Stomach (tissue), 4 donors: ENCODE results near the gene COX5B.

Experiments
- CTCF ChIP-seq, 7 experiments: fragments of 450-650 bp in 4 of 7; fragments of 200-600 bp in 3 of 7; sonication (generic) in 3 of 7; IDR thresholded peaks; one replicate each; pipeline ENCODE4 v1.5.1; 2016 to 2019; ENCODE audit warnings: antibody characterized with exemption in 7 of 7, control low read depth in 2 of 7, mild to moderate bottlenecking in 1 of 7
- EP300 ChIP-seq: sonication (generic); formaldehyde crosslinking; IDR thresholded peaks from one replicate; pipeline ENCODE4 v1.6.1; 2017; ENCODE audit warnings: antibody characterized with exemption
- POLR2A ChIP-seq, 4 donors: fragments of 450-650 bp; IDR thresholded peaks; one replicate each; pipeline ENCODE4 v1.6.1; 2016; ENCODE audit warnings: antibody characterized with exemption in 4 of 4, control low read depth in 2 of 4, mild to moderate bottlenecking in 1 of 4, moderate library complexity in 1 of 4
- POLR2AphosphoS5 ChIP-seq, 3 donors: sonication (generic); formaldehyde crosslinking; IDR thresholded peaks; one replicate each; pipeline ENCODE4 v1.6.1; 2016; ENCODE audit warnings: antibody characterized with exemption in 3 of 3

GRCh38 chr2:97658691-97659157 is 12.9 kb downstream of the COX5B start:
- TF ChIP-seq POLR2AphosphoS5 (IDR thresholded peaks at IDR 0.05) (no peak), CTCF (IDR thresholded peaks at IDR 0.05) (no peak), POLR2A (IDR thresholded peaks at IDR 0.05) (no peak), EP300 (no peak)
